Measurements from ENCODE around the gene ADAMTS7.
A peak's percentile ranks its signal among the peaks of the same experiment; 100 is the strongest.

Gene ADAMTS7

GRCh38 chr15:78811124-78811824 is at the start of gene ADAMTS7:
ADAMTS7 (minus strand) TSS chr15:78811464; CDS start chr15:78811220, 244 bp downstream.
- DNase-seq (ENCODE audit: low read depth in 2 of 2): peak; percentile 71 to 88
- H3K4me3 ChIP-seq (replicated peaks in 1 of 2; ENCODE audit: low read depth in 2 of 2, low read length in 2 of 2): peak within 1 kb of the TSS; percentile 69 to 74
- peak; percentile 66 for TF ChIP-seq CTCF (IDR thresholded peaks at IDR 0.05; ENCODE audit: low read depth, low read length)

- H3K4me3 ChIP-seq (replicated peaks in 1 of 2; ENCODE audit: low read depth in 2 of 2, low read length in 2 of 2): peak overlapping the region; percentile 40 to 59
- TF ChIP-seq CTCF (IDR thresholded peaks at IDR 0.05; ENCODE audit: low read depth, low read length): peak; percentile 57
- DNase-seq (ENCODE audit: low read depth in 2 of 2): peak; percentile 90 to 91
Observed at GRCh38 chr15:78859971-78860719, 48.9 kb upstream of the ADAMTS7 start.

GRCh38 chr15:78855746-78856145 is 44.5 kb upstream of the ADAMTS7 start:
- no peak for TF ChIP-seq CTCF (IDR thresholded peaks at IDR 0.05; ENCODE audit: low read depth, low read length)
- peak; percentile 72 to 92 for DNase-seq (ENCODE audit: low read depth in 2 of 2)

GRCh38 chr15:78854833-78855372 is 43.6 kb upstream of the ADAMTS7 start:
- no peak for TF ChIP-seq CTCF (IDR thresholded peaks at IDR 0.05; ENCODE audit: low read depth, low read length)
- DNase-seq (ENCODE audit: low read depth in 2 of 2): no peak
- no peak overlapping the region for H3K4me3 ChIP-seq (replicated peaks in 1 of 2; ENCODE audit: low read depth in 2 of 2, low read length in 2 of 2)

More at GRCh38 chr15:78855746-78856145, 44.5 kb upstream of the ADAMTS7 start:
- no peak overlapping the region for H3K4me3 ChIP-seq (replicated peaks in 1 of 2; ENCODE audit: low read depth in 2 of 2, low read length in 2 of 2)

- no peak for TF ChIP-seq CTCF (IDR thresholded peaks at IDR 0.05; ENCODE audit: low read depth, low read length)
- no peak for DNase-seq (ENCODE audit: low read depth in 2 of 2)
- H3K4me3 ChIP-seq (replicated peaks in 1 of 2; ENCODE audit: low read depth in 2 of 2, low read length in 2 of 2): no peak overlapping the region
Observed at GRCh38 chr15:78853500-78853899, 42.2 kb upstream of the ADAMTS7 start.

GRCh38 chr15:78850941-78851755 is 39.9 kb upstream of the ADAMTS7 start:
- no peak for TF ChIP-seq CTCF (IDR thresholded peaks at IDR 0.05; ENCODE audit: low read depth, low read length)
- DNase-seq (ENCODE audit: low read depth in 2 of 2): no peak
- H3K4me3 ChIP-seq (replicated peaks in 1 of 2; ENCODE audit: low read depth in 2 of 2, low read length in 2 of 2): no peak overlapping the region
